Liver (tissue), 9 donors: Measurements from ENCODE around the gene GPR183. TPM values are rescaled to one million over a fixed set of nuclear protein-coding genes. Genes with fewer than 3 reads are reported as not detected.
A peak's percentile ranks its signal among the peaks of the same experiment; 100 is the strongest.

Source experiments
- DNase-seq: peaks from one replicate; pipeline ENCODE4 v3.0.0-alpha.2; 2017; ENCODE audit warnings: low spot score
- H3K27ac ChIP-seq, 2 donors: one replicate each; pipeline ENCODE4 v1.7.0; 2013; ENCODE audit warnings: inconsistent platforms in 2 of 2, low read length in 2 of 2, control low read depth in 1 of 2, low read depth in 1 of 2, mild to moderate bottlenecking in 1 of 2
- H3K27me3 ChIP-seq, 4 donors: one replicate each; pipeline versions ENCODE4 v1.6.1 to v1.7.0; 2013; ENCODE audit warnings: low read length in 3 of 4, inconsistent platforms in 1 of 4, mild to moderate bottlenecking in 1 of 4, moderate library complexity in 1 of 4; ENCODE audit not compliant: control insufficient read depth in 4 of 4, insufficient read depth in 4 of 4
- H3K36me3 ChIP-seq, 4 donors: one replicate each; pipeline versions ENCODE4 v1.6.1 to v1.7.0; 2013; ENCODE audit warnings: low read length in 3 of 4, mild to moderate bottlenecking in 3 of 4, low read depth in 1 of 4, moderate library complexity in 1 of 4; ENCODE audit not compliant: control insufficient read depth in 4 of 4, insufficient read depth in 3 of 4
- H3K4me1 ChIP-seq, 4 donors: one replicate each; pipeline versions ENCODE4 v1.6.1 to v1.7.0; 2013; ENCODE audit warnings: low read length in 3 of 4, mild to moderate bottlenecking in 3 of 4, moderate library complexity in 1 of 4; ENCODE audit not compliant: control insufficient read depth in 4 of 4, insufficient read depth in 4 of 4
- H3K4me3 ChIP-seq, 3 donors: one replicate each; pipeline versions ENCODE4 v1.6.1 to v1.7.0; 2013; ENCODE audit warnings: low read length in 3 of 3, control low read depth in 1 of 3, low read depth in 1 of 3, mild to moderate bottlenecking in 1 of 3
- H3K9ac ChIP-seq, 2 donors: one replicate each; pipeline ENCODE4 v1.7.0; 2013; ENCODE audit warnings: low read length in 2 of 2, mild to moderate bottlenecking in 2 of 2, moderate library complexity in 2 of 2, control low read depth in 1 of 2, low read depth in 1 of 2
- H3K9me3 ChIP-seq, 4 donors: one replicate each; pipeline versions ENCODE4 v1.6.1 to v1.7.0; 2013; ENCODE audit warnings: low read length in 3 of 4; ENCODE audit not compliant: control insufficient read depth in 4 of 4
- EGR1 ChIP-seq, 2 donors: IDR thresholded peaks; 2 replicates each; pipeline ENCODE4 v1.6.1; 2016 to 2018; ENCODE audit warnings: antibody characterized with exemption in 2 of 2, low read depth in 2 of 2
- FOXA1 ChIP-seq: IDR thresholded peaks from 2 replicates; pipeline ENCODE4 v1.6.1; 2016; ENCODE audit warnings: antibody characterized with exemption
- FOXA2 ChIP-seq: IDR thresholded peaks from 2 replicates; pipeline ENCODE4 v1.6.1; 2016; ENCODE audit warnings: antibody characterized with exemption
- GABPA ChIP-seq, 2 donors: IDR thresholded peaks in 1 of 2; conservative IDR thresholded peaks in 1 of 2; 2 replicates each; pipeline ENCODE4 v1.6.1; 2016; ENCODE audit warnings: antibody characterized with exemption in 2 of 2, mild to moderate bottlenecking in 1 of 2, moderate library complexity in 1 of 2
- HNF4A ChIP-seq, 2 donors: conservative IDR thresholded peaks; 2 replicates each; pipeline ENCODE4 v1.6.1; 2016; ENCODE audit warnings: antibody characterized with exemption in 2 of 2, mild to moderate bottlenecking in 2 of 2
- JUND ChIP-seq, 2 donors: IDR thresholded peaks; 2 replicates each; pipeline ENCODE4 v1.6.1; 2016; ENCODE audit warnings: antibody characterized with exemption in 2 of 2
- NR2F2 ChIP-seq: IDR thresholded peaks from 2 replicates; pipeline ENCODE4 v1.6.1; 2016; ENCODE audit warnings: antibody characterized with exemption
- RAD21 ChIP-seq, 2 donors: IDR thresholded peaks; 2 replicates each; pipeline ENCODE4 v1.6.1; 2016; ENCODE audit warnings: antibody characterized with exemption in 2 of 2, mild to moderate bottlenecking in 2 of 2
- RXRA ChIP-seq, 2 donors: IDR thresholded peaks; 2 replicates each; pipeline ENCODE4 v1.6.1; 2017 to 2018; ENCODE audit warnings: antibody characterized with exemption in 2 of 2, mild to moderate bottlenecking in 1 of 2
- SP1 ChIP-seq: IDR thresholded peaks from 2 replicates; pipeline ENCODE4 v1.6.1; 2018; ENCODE audit warnings: antibody characterized with exemption, mild to moderate bottlenecking
- TAF1 ChIP-seq: conservative IDR thresholded peaks from 2 replicates; pipeline ENCODE4 v1.6.1; 2016; ENCODE audit warnings: antibody characterized with exemption, mild to moderate bottlenecking
- YY1 ChIP-seq: IDR thresholded peaks from 2 replicates; pipeline ENCODE4 v1.6.1; 2016; ENCODE audit warnings: antibody characterized with exemption, mild to moderate bottlenecking
- WGBS: extraction: QIAGEN DNeasy Blood & Tissue Kit; methylation state at CpG from one replicate; pipeline ENCODE4 v1.1.7; 2013; 5-methylcytosine and 5-hydroxymethylcytosine counted together
- polyA plus RNA-seq, 2 donors: library from polyadenylated mRNA; stranded (reverse) in 1 of 2; unstranded in 1 of 2; fragments of 200-250 nt in 1 of 2; fragments of >200 nt in 1 of 2; fragmentation: Nextera tagmentation in 1 of 2; extraction: Ambion mirVana in 1 of 2; gene quantifications; one replicate each; pipeline versions ENCODE4 v1.2.1 to v1.2.3, GENCODE V29; 2013 to 2015
- total RNA-seq, 2 donors: library from RNA; depleted of rRNA; stranded (reverse); fragments of >200 nt; gene quantifications; one replicate each; pipeline ENCODE4 v1.2.3, GENCODE V29; 2014
- TF ChIP-seq, protein P1 (sequence below): IDR thresholded peaks from 2 replicates; pipeline ENCODE4 v1.6.1; 2016; ENCODE audit warnings: antibody characterized with exemption
- TF ChIP-seq, protein P2 (sequence below): IDR thresholded peaks from 2 replicates; pipeline ENCODE4 v1.6.1; 2016; ENCODE audit warnings: antibody characterized with exemption
- TF ChIP-seq, protein P3 (sequence below): IDR thresholded peaks from 2 replicates; pipeline ENCODE4 v1.6.1; 2016; ENCODE audit warnings: antibody characterized with exemption
- TF ChIP-seq, protein P4 (sequence below): IDR thresholded peaks from 2 replicates; pipeline ENCODE4 v1.6.1; 2016; ENCODE audit warnings: antibody characterized with exemption, mild to moderate bottlenecking
- donor health status: healthy.
- donor health status: healthy.
- donor health status: healthy.
- donor health status: healthy.
- donor health status: healthy.

Gene GPR183
- total and polyA plus RNA-seq, 4 donors = 0.89 to 4.3 (median 2.9) TPM

DNA sequence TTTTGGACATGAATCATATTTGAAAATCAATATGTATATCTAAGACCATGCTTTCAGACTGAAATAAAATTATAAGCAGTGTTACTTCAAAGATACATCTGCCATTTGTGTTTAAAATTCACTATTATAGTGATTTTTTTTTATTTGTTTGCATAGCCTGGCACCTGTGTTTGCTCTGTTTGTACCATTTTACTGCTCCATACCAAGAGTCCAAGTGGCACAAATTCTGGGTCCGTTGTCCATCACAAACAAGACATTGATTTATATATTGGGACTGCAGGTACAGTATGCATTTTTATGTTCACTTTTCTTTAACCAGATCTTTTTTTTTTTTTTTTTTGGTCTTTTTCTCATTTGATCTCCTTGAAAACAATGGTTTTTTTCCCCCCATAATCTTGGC lies 6.7 kb upstream of the GPR183 start:
- DNase-seq = no peak
- Histone ChIP-seq H3K27ac (no peak overlapping the region), H3K27me3 (no peaks in the 10 kb centered on the region), H3K9me3 (no peaks in the 10 kb centered on the region), H3K9ac (no peak overlapping the region), H3K4me3 (no peak overlapping the region), H3K4me1 (peaks cover 0 to 11% (median 1%) of the 10 kb centered on the region in 4 donors), H3K36me3 (peaks cover 0 to 3% (median 1%) of the 10 kb centered on the region in 4 donors)
- 39% methylated on average over 1 of the region's 1 CpG for WGBS
- TF ChIP-seq, protein P1, sequence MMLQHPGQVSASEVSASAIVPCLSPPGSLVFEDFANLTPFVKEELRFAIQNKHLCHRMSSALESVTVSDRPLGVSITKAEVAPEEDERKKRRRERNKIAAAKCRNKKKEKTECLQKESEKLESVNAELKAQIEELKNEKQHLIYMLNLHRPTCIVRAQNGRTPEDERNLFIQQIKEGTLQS = no peak
- TF ChIP-seq GABPA (IDR thresholded peaks at IDR 0.05 in 1 of 2, conservative IDR thresholded peaks at IDR 0.05 in 1 of 2) (no peak), JUND (IDR thresholded peaks at IDR 0.05) (no peak), FOXA2 (no peak), HNF4A (conservative IDR thresholded peaks at IDR 0.05) (peak; percentile 58 to 67), TAF1 (no peak)

DNA sequence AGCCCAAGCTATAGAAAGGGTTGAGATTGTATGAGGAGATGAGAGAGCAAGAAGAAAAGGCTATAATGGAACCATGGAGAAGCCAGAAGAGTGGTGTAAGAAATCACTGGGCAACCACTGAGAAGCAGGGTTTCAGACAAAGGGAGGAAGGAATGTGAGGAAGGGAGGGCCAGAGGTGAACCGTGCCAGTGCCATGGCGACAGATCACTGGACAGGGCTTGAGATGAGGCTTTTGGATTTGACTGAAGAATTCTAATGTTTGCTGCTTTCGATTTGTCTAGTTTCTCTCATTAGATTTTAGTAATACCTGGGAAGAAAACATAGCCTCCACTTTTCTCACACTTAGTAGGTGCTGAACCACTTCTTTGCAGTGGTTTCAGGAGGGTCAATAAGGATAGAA lies 6.3 kb upstream of the GPR183 start:
- H3K27ac ChIP-seq = no peak overlapping the region
- H3K9ac ChIP-seq = no peak overlapping the region
- 85% methylated on average over 3 of the region's 3 CpGs for WGBS

DNA sequence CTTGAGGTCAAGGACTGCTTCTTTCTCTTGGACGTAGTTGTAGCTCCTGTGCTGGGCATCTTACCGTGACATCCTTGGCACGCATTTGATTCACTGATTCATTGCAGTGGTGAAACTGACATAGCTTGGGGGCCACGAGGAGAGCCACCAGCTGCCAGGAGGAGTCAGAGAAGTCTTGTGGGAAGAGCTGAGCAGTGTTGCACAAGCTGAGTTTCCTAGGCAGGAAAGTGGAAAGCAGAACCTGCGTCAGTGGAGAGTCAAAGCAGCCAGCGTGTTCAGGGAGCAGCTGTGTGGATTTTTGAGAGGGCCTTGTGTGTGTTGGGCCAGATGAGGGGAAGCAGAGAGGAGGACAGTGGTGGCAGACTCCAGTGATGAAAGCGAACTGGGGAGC lies 5.3 kb upstream of the GPR183 start:
- H3K4me3 ChIP-seq = no peak overlapping the region
- no peaks in the 10 kb centered on the region for H3K27me3 ChIP-seq
- peak overlapping the region in 1 of 2 donors; percentile 55 for H3K27ac ChIP-seq
- DNase-seq = no peak
- H3K4me1 ChIP-seq = peaks cover 0 to 11% (median 1%) of the 10 kb centered on the region in 4 donors
- H3K9ac ChIP-seq = no peak overlapping the region
- 87% methylated on average over 7 of the region's 7 CpGs for WGBS
- no peaks in the 10 kb centered on the region for H3K9me3 ChIP-seq
- peaks cover 0 to 3% (median 1%) of the 10 kb centered on the region in 4 donors for H3K36me3 ChIP-seq
- TF ChIP-seq HNF4A (conservative IDR thresholded peaks at IDR 0.05) (no peak), NR2F2 (no peak), EGR1 (IDR thresholded peaks at IDR 0.05; ENCODE audit: low read depth in 2 of 2) (no peak), FOXA1 (no peak), YY1 (no peak), FOXA2 (no peak), GABPA (IDR thresholded peaks at IDR 0.05 in 1 of 2, conservative IDR thresholded peaks at IDR 0.05 in 1 of 2) (no peak), JUND (IDR thresholded peaks at IDR 0.05) (no peak)

More for the DNA sequence above, 6.3 kb upstream of the GPR183 start:
- Histone ChIP-seq H3K4me1 (peaks cover 0 to 11% (median 1%) of the 10 kb centered on the region in 4 donors), H3K36me3 (peaks cover 0 to 3% (median 1%) of the 10 kb centered on the region in 4 donors), H3K9me3 (no peaks in the 10 kb centered on the region), H3K4me3 (no peak overlapping the region), H3K27me3 (no peaks in the 10 kb centered on the region)
- DNase-seq = no peak
- TF ChIP-seq YY1 (no peak), FOXA2 (no peak), RXRA (IDR thresholded peaks at IDR 0.05) (no peak), SP1 (no peak)

DNA sequence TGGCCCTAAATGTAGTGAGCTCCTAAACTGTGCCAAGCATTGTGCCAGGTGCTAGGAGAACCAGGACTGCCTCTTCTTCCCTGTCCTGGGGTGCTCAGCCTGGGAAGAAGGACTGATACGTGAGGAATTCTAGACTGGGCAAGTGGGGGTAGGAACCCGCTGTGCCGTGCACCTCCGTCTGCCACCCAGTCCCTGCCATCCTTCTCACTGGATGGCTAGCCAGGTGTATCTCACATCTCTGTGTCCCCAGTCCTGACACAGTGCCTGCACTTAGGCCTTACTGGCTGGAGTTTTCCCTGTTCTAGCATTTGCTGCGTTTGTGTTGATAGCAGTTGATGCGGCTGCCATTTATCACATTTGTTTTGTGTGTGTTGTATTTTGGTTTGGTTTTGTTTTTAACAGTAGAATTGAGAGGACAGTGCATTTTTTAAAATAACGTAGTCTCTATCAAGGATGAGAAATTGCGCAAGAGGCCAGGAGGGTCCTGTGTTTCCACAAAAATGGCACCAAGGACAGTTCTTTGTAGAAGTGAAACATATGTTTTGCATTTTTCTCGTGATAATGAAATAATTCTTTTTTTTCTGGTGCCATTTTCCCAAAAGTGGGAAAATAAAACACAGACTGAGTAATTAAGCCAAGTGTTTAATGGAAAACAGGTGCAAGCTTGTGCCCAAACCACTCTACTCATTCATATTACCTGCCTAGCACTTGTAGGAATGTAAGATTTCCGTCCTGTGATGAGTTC lies 4.7 kb upstream of the GPR183 start:
- Histone ChIP-seq H3K4me1 (peaks cover 0 to 11% (median 1%) of the 10 kb centered on the region in 4 donors), H3K27ac (peak overlapping the region in 1 of 2 donors; percentile 55), H3K27me3 (no peaks in the 10 kb centered on the region), H3K9me3 (no peaks in the 10 kb centered on the region), H3K4me3 (no peak overlapping the region), H3K36me3 (peaks cover 0 to 3% (median 1%) of the 10 kb centered on the region in 4 donors), H3K9ac (no peak overlapping the region)
- DNase-seq = no peak
- WGBS = 91% methylated on average over 10 of the region's 10 CpGs
- TF ChIP-seq, protein P2, sequence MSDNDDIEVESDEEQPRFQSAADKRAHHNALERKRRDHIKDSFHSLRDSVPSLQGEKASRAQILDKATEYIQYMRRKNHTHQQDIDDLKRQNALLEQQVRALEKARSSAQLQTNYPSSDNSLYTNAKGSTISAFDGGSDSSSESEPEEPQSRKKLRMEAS = no peak
- no peak for TF ChIP-seq FOXA1
- no peak for TF ChIP-seq FOXA2
- TF ChIP-seq, protein P3, sequence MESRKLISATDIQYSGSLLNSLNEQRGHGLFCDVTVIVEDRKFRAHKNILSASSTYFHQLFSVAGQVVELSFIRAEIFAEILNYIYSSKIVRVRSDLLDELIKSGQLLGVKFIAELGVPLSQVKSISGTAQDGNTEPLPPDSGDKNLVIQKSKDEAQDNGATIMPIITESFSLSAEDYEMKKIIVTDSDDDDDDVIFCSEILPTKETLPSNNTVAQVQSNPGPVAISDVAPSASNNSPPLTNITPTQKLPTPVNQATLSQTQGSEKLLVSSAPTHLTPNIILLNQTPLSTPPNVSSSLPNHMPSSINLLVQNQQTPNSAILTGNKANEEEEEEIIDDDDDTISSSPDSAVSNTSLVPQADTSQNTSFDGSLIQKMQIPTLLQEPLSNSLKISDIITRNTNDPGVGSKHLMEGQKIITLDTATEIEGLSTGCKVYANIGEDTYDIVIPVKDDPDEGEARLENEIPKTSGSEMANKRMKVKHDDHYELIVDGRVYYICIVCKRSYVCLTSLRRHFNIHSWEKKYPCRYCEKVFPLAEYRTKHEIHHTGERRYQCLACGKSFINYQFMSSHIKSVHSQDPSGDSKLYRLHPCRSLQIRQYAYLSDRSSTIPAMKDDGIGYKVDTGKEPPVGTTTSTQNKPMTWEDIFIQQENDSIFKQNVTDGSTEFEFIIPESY = no peak
- no peak for TF ChIP-seq JUND (IDR thresholded peaks at IDR 0.05)
- TF ChIP-seq HNF4A (conservative IDR thresholded peaks at IDR 0.05) = no peak
- TF ChIP-seq RXRA (IDR thresholded peaks at IDR 0.05) = no peak
- TF ChIP-seq SP1 = no peak
- TF ChIP-seq, protein P4, sequence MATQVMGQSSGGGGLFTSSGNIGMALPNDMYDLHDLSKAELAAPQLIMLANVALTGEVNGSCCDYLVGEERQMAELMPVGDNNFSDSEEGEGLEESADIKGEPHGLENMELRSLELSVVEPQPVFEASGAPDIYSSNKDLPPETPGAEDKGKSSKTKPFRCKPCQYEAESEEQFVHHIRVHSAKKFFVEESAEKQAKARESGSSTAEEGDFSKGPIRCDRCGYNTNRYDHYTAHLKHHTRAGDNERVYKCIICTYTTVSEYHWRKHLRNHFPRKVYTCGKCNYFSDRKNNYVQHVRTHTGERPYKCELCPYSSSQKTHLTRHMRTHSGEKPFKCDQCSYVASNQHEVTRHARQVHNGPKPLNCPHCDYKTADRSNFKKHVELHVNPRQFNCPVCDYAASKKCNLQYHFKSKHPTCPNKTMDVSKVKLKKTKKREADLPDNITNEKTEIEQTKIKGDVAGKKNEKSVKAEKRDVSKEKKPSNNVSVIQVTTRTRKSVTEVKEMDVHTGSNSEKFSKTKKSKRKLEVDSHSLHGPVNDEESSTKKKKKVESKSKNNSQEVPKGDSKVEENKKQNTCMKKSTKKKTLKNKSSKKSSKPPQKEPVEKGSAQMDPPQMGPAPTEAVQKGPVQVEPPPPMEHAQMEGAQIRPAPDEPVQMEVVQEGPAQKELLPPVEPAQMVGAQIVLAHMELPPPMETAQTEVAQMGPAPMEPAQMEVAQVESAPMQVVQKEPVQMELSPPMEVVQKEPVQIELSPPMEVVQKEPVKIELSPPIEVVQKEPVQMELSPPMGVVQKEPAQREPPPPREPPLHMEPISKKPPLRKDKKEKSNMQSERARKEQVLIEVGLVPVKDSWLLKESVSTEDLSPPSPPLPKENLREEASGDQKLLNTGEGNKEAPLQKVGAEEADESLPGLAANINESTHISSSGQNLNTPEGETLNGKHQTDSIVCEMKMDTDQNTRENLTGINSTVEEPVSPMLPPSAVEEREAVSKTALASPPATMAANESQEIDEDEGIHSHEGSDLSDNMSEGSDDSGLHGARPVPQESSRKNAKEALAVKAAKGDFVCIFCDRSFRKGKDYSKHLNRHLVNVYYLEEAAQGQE = no peak
- no peak for TF ChIP-seq TAF1
- TF ChIP-seq RAD21 (IDR thresholded peaks at IDR 0.05) = no peak
- no peak for TF ChIP-seq GABPA (IDR thresholded peaks at IDR 0.05 in 1 of 2, conservative IDR thresholded peaks at IDR 0.05 in 1 of 2)
- no peak for TF ChIP-seq NR2F2
